SK-N-SH (cell line): Measurements from ENCODE around the gene TRIM9. TPM values are rescaled to one million over a fixed set of nuclear protein-coding genes. Genes with fewer than 3 reads are reported as not detected.

Experiments used
- CTCF ChIA-PET: fragments of 300-600, 350-600 bp; formaldehyde crosslinking; extraction: SDS; loops from one replicate; lab custom pipeline; 2021; lab: Yijun Ruan, JAX
- POLR2A ChIA-PET: fragments of 350-600 bp; sonication (Branson Sonifier 250); formaldehyde crosslinking; extraction: SDS; loops from one replicate; lab custom pipeline; 2020; ENCODE audit warnings: antibody characterized with exemption, inconsistent platforms; lab: Yijun Ruan, JAX
- DNase-seq: peaks from one replicate; pipeline ENCODE4 v3.0.0; 2012
- H2AFZ ChIP-seq: fragments of 200-600 bp; sonication (generic); 2 replicates; pipeline ENCODE4 v1.8.1; 2016; ENCODE audit warnings: antibody characterized with exemption, mild to moderate bottlenecking, low read depth
- H3F3A ChIP-seq: fragments of 200-600 bp; sonication (generic); replicated peaks from 2 replicates; pipeline ENCODE3; 2016; ENCODE audit warnings: antibody characterized with exemption, mild to moderate bottlenecking; ENCODE audit not compliant: insufficient read depth
- H3K27ac ChIP-seq, 2 experiments: fragments of 200-500 bp in 1 of 2; fragments of 200-600 bp in 1 of 2; sonication (Bioruptor generic) in 1 of 2; sonication (generic), shearing (Covaris generic) in 1 of 2; 2 replicates each; pipeline versions ENCODE4 v1.5.1 to v1.6.1; 2014 to 2016; ENCODE audit warnings: low read depth in 2 of 2, inconsistent platforms in 1 of 2, low read length in 1 of 2, mild to moderate bottlenecking in 1 of 2, mixed read lengths in 1 of 2
- H3K27me3 ChIP-seq: fragments of 200-600 bp; sonication (generic), shearing (Covaris generic); 2 replicates; pipeline ENCODE4 v1.6.1; 2016; ENCODE audit warnings: mixed run types; ENCODE audit not compliant: insufficient read depth
- H3K36me3 ChIP-seq, 2 experiments: fragments of 200-500 bp in 1 of 2; fragments of 200-600 bp in 1 of 2; sonication (Bioruptor generic) in 1 of 2; sonication (generic) in 1 of 2; replicated peaks in 1 of 2; 2 replicates each; pipeline versions ENCODE3 to v1.5.1; 2014 to 2016; ENCODE audit warnings: low read length in 1 of 2, mild to moderate bottlenecking in 1 of 2; ENCODE audit not compliant: insufficient read depth in 2 of 2, control insufficient read depth in 1 of 2
- H3K4me1 ChIP-seq, 2 experiments: fragments of 200-500 bp in 1 of 2; fragments of 200-600 bp in 1 of 2; sonication (Bioruptor generic) in 1 of 2; sonication (generic), shearing (Covaris generic) in 1 of 2; 2 replicates each; pipeline versions ENCODE4 v1.5.1 to v1.6.1; 2014 to 2016; ENCODE audit warnings: low read depth in 1 of 2, low read length in 1 of 2, mixed run types in 1 of 2; ENCODE audit not compliant: insufficient read depth in 2 of 2, control insufficient read depth in 1 of 2
- H3K4me2 ChIP-seq: fragments of 200-600 bp; sonication (generic), shearing (Covaris generic); 2 replicates; pipeline ENCODE4 v1.6.1; 2017; ENCODE audit warnings: mixed run types
- H3K4me3 ChIP-seq, 2 experiments: fragments of 200-500 bp in 1 of 2; fragments of 200-600 bp in 1 of 2; sonication (Bioruptor generic) in 1 of 2; sonication (generic), shearing (Covaris generic) in 1 of 2; 2 replicates each; pipeline versions ENCODE4 v1.5.1 to v1.8.1; 2014 to 2016; ENCODE audit warnings: low read depth in 2 of 2, inconsistent platforms in 1 of 2, low read length in 1 of 2, mild to moderate bottlenecking in 1 of 2, mixed read lengths in 1 of 2, moderate library complexity in 1 of 2
- H3K79me2 ChIP-seq: fragments of 200-600 bp; sonication (generic); 2 replicates; pipeline ENCODE4 v1.8.1; 2017; ENCODE audit warnings: mild to moderate bottlenecking; ENCODE audit not compliant: insufficient read depth
- H3K9ac ChIP-seq: fragments of 200-600 bp; sonication (generic); 2 replicates; pipeline ENCODE4 v1.6.1; 2017; ENCODE audit warnings: mixed run types
- H3K9me2 ChIP-seq: fragments of 200-600 bp; sonication (generic); 2 replicates; pipeline ENCODE4 v1.6.1; 2017; ENCODE audit warnings: mixed run types
- H3K9me3 ChIP-seq: fragments of 200-600 bp; sonication (generic); 2 replicates; pipeline ENCODE4 v1.6.1; 2017; ENCODE audit warnings: mixed run types, mild to moderate bottlenecking, moderate library complexity
- H4K20me1 ChIP-seq: fragments of 200-600 bp; sonication (generic); 2 replicates; pipeline ENCODE4 v1.6.1; 2017; ENCODE audit warnings: mild to moderate bottlenecking, mixed run types; ENCODE audit not compliant: insufficient read depth
- ELF1 ChIP-seq: IDR thresholded peaks from 2 replicates; pipeline ENCODE4 v1.4.0; 2012
- FOSL2 ChIP-seq: IDR thresholded peaks from 2 replicates; pipeline ENCODE4 v1.4.0; 2012; ENCODE audit warnings: low read depth, mild to moderate bottlenecking, moderate library complexity, borderline replicate concordance
- FOXJ3 ChIP-seq: sonication (generic); formaldehyde crosslinking; IDR thresholded peaks from 2 replicates; pipeline ENCODE4 v1.5.1; 2020; ENCODE audit warnings: mild to moderate bottlenecking, missing genetic modification reagents
- GABPA ChIP-seq: IDR thresholded peaks from 2 replicates; pipeline ENCODE4 v1.4.0; 2012; ENCODE audit warnings: low read depth, mild to moderate bottlenecking
- MXI1 ChIP-seq: IDR thresholded peaks from 2 replicates; pipeline ENCODE4 v1.6.1; 2012; ENCODE audit warnings: mild to moderate bottlenecking, low read depth, low read length, improper control_type of control experiment
- SMC3 ChIP-seq: IDR thresholded peaks from 2 replicates; pipeline ENCODE4 v1.6.1; 2012; ENCODE audit warnings: low read depth, low read length, improper control_type of control experiment
- YY1 ChIP-seq: IDR thresholded peaks from 2 replicates; pipeline ENCODE4 v1.4.0; 2012; ENCODE audit warnings: low read depth, mild to moderate bottlenecking
- WGBS: methylation state at CpG from one replicate; pipeline ENCODE4 v1.1.6; 2017; ENCODE audit warnings: low lambda C conversion rate; 5-methylcytosine and 5-hydroxymethylcytosine counted together
- polyA plus RNA-seq, 3 experiments: library from polyadenylated mRNA; depleted of rRNA; stranded (reverse); fragments of >200 nt; gene quantifications; 2 replicates each; pipeline ENCODE4 v1.2.3, GENCODE V29; 2012
- TF ChIP-seq, protein P1 (sequence below): IDR thresholded peaks from 2 replicates; pipeline ENCODE4 v1.4.0; 2012; ENCODE audit warnings: low read depth, borderline replicate concordance
- TF ChIP-seq, protein P2 (sequence below): fragments of 150-350 bp; IDR thresholded peaks from 2 replicates; pipeline ENCODE4 v1.6.1; 2016; ENCODE audit warnings: mild to moderate bottlenecking, low read depth, low read length
- TF ChIP-seq, protein P3 (sequence below): IDR thresholded peaks from 2 replicates; pipeline ENCODE4 v1.6.1; 2012; ENCODE audit warnings: mild to moderate bottlenecking, low read depth, low read length, moderate library complexity

TRIM9 gene
- polyA plus RNA-seq, 1 of the 3 experiments (the other 2 are of a cell fraction), result 3.9 TPM

DNA sequence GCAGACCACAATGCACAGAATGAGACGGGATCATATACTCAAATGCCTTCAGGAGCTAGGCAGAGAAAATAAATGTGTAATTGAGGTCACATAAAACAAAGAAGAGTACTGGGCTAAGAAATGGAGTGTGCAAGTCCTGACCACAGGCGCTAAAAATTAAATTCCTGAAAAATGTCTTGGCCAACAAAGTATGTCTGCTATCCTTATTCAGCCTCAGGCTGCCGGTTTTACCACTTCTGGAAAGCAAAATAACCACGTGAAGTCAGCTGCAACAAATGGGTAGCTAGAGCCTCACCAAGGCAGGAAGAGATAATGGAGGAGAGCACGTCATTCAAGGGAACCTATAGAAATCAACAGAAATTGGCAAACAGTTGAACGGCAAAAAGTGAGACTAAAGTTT, 153.8 kb downstream of the TRIM9 start:
- POLR2A ChIA-PET, result no interaction called here
- no peak for DNase-seq
- no peak overlapping the region for H3K27ac ChIP-seq

More for the DNA sequence above, 153.8 kb downstream of the TRIM9 start:
- no peaks in the 10 kb centered on the region for H3K79me2 ChIP-seq
- 78% methylated on average over 6 of the region's 6 CpGs for WGBS
- CTCF ChIA-PET, result no interaction called here
- TF ChIP-seq, protein P1, sequence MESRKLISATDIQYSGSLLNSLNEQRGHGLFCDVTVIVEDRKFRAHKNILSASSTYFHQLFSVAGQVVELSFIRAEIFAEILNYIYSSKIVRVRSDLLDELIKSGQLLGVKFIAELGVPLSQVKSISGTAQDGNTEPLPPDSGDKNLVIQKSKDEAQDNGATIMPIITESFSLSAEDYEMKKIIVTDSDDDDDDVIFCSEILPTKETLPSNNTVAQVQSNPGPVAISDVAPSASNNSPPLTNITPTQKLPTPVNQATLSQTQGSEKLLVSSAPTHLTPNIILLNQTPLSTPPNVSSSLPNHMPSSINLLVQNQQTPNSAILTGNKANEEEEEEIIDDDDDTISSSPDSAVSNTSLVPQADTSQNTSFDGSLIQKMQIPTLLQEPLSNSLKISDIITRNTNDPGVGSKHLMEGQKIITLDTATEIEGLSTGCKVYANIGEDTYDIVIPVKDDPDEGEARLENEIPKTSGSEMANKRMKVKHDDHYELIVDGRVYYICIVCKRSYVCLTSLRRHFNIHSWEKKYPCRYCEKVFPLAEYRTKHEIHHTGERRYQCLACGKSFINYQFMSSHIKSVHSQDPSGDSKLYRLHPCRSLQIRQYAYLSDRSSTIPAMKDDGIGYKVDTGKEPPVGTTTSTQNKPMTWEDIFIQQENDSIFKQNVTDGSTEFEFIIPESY, result no peak
- TF ChIP-seq FOSL2, result no peak
- TF ChIP-seq, protein P2, sequence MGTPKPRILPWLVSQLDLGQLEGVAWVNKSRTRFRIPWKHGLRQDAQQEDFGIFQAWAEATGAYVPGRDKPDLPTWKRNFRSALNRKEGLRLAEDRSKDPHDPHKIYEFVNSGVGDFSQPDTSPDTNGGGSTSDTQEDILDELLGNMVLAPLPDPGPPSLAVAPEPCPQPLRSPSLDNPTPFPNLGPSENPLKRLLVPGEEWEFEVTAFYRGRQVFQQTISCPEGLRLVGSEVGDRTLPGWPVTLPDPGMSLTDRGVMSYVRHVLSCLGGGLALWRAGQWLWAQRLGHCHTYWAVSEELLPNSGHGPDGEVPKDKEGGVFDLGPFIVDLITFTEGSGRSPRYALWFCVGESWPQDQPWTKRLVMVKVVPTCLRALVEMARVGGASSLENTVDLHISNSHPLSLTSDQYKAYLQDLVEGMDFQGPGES, result no peak
- TF ChIP-seq ELF1, result no peak
- no peak for TF ChIP-seq YY1
- no peak for TF ChIP-seq GABPA
- TF ChIP-seq SMC3, result no peak
- TF ChIP-seq, protein P3, sequence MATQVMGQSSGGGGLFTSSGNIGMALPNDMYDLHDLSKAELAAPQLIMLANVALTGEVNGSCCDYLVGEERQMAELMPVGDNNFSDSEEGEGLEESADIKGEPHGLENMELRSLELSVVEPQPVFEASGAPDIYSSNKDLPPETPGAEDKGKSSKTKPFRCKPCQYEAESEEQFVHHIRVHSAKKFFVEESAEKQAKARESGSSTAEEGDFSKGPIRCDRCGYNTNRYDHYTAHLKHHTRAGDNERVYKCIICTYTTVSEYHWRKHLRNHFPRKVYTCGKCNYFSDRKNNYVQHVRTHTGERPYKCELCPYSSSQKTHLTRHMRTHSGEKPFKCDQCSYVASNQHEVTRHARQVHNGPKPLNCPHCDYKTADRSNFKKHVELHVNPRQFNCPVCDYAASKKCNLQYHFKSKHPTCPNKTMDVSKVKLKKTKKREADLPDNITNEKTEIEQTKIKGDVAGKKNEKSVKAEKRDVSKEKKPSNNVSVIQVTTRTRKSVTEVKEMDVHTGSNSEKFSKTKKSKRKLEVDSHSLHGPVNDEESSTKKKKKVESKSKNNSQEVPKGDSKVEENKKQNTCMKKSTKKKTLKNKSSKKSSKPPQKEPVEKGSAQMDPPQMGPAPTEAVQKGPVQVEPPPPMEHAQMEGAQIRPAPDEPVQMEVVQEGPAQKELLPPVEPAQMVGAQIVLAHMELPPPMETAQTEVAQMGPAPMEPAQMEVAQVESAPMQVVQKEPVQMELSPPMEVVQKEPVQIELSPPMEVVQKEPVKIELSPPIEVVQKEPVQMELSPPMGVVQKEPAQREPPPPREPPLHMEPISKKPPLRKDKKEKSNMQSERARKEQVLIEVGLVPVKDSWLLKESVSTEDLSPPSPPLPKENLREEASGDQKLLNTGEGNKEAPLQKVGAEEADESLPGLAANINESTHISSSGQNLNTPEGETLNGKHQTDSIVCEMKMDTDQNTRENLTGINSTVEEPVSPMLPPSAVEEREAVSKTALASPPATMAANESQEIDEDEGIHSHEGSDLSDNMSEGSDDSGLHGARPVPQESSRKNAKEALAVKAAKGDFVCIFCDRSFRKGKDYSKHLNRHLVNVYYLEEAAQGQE, result no peak
- TF ChIP-seq MXI1, result no peak
- no peak for TF ChIP-seq FOXJ3 (CRISPR knock-in tag)
- H3K4me2 ChIP-seq, result no peak overlapping the region
- no peak overlapping the region for H3K9ac ChIP-seq
- H3K4me3 ChIP-seq, result no peak overlapping the region
- H4K20me1 ChIP-seq, result no peaks in the 10 kb centered on the region
- H3K9me3 ChIP-seq, result no peaks in the 10 kb centered on the region
- H3K9me2 ChIP-seq, result no peaks in the 10 kb centered on the region
- H3K4me1 ChIP-seq, result peaks cover 0 to 10% of the 10 kb centered on the region in 2 experiments; a peak in 1 of 4 replicates
- peaks cover 18% of the 10 kb centered on the region for H3F3A ChIP-seq
- H3K36me3 ChIP-seq, result no peaks in the 10 kb centered on the region
- H2AFZ ChIP-seq, result no peak overlapping the region
- H3K27me3 ChIP-seq, result no peaks in the 10 kb centered on the region
